Neural crest cell (in vitro differentiated cells): Measurements from ENCODE around the gene B3GALNT1. TPM values are rescaled to one million over a fixed set of nuclear protein-coding genes. Genes with fewer than 3 reads are reported as not detected.

ENCODE experiments used
- DNase-seq: peaks from one replicate; pipeline ENCODE4 v3.0.0; 2021; ENCODE audit warnings: low read depth, mixed read lengths, low spot score
- H3K27ac Mint-ChIP-seq: one replicate; pipeline ENCODE4 v1.8.0; 2021; ENCODE audit warnings: mild to moderate bottlenecking, mixed read lengths; ENCODE audit not compliant: unreplicated experiment
- H3K27me3 Mint-ChIP-seq: 2 replicates; pipeline ENCODE4 v1.8.0; 2021; ENCODE audit warnings: low read depth, mild to moderate bottlenecking, mixed read lengths
- H3K36me3 Mint-ChIP-seq: 2 replicates; pipeline ENCODE4 v1.8.0; 2021; ENCODE audit warnings: low read depth, mild to moderate bottlenecking, mixed read lengths
- H3K4me1 Mint-ChIP-seq: 2 replicates; pipeline ENCODE4 v1.8.0; 2021; ENCODE audit warnings: mixed read lengths
- H3K4me3 Mint-ChIP-seq: one replicate; pipeline ENCODE4 v1.8.0; 2021; ENCODE audit warnings: mild to moderate bottlenecking, mixed read lengths
- H3K9me3 Mint-ChIP-seq: 2 replicates; pipeline ENCODE4 v1.8.0; 2021; ENCODE audit warnings: mixed read lengths
- long read RNA-seq: library from polyadenylated mRNA; unstranded; transcript quantifications from one replicate; pipeline ENCODE4 v2.0.0, GENCODE V29; 2020
- total RNA-seq: library from RNA; stranded (reverse); gene quantifications from 2 replicates; pipeline ENCODE4 v1.2.1, GENCODE V29; 2021
- TF ChIP-seq, protein P1 (sequence below): fragments of 200-600 bp; sonication (generic); conservative IDR thresholded peaks from 2 replicates; pipeline ENCODE4 v1.5.0; 2021; ENCODE audit warnings: antibody characterized with exemption, mild to moderate bottlenecking

B3GALNT1 gene, protein sequence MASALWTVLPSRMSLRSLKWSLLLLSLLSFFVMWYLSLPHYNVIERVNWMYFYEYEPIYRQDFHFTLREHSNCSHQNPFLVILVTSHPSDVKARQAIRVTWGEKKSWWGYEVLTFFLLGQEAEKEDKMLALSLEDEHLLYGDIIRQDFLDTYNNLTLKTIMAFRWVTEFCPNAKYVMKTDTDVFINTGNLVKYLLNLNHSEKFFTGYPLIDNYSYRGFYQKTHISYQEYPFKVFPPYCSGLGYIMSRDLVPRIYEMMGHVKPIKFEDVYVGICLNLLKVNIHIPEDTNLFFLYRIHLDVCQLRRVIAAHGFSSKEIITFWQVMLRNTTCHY
- 27.1 and 29.6 TPM in 2 replicates for total RNA-seq
- long read RNA-seq, transcript B3GALNT1-201 (5 exons, 3,313 nt) = major isoform, 73 of 119 reads
- long read RNA-seq, transcript B3GALNT1-214 (6 exons, 714 nt) = minor isoform, 8 of 119 reads
- long read RNA-seq, partial matches to known transcripts = 1 of 119 reads
- long read RNA-seq, other reads (novel, unspliced or antisense) = 24 of 119 reads

DNA sequence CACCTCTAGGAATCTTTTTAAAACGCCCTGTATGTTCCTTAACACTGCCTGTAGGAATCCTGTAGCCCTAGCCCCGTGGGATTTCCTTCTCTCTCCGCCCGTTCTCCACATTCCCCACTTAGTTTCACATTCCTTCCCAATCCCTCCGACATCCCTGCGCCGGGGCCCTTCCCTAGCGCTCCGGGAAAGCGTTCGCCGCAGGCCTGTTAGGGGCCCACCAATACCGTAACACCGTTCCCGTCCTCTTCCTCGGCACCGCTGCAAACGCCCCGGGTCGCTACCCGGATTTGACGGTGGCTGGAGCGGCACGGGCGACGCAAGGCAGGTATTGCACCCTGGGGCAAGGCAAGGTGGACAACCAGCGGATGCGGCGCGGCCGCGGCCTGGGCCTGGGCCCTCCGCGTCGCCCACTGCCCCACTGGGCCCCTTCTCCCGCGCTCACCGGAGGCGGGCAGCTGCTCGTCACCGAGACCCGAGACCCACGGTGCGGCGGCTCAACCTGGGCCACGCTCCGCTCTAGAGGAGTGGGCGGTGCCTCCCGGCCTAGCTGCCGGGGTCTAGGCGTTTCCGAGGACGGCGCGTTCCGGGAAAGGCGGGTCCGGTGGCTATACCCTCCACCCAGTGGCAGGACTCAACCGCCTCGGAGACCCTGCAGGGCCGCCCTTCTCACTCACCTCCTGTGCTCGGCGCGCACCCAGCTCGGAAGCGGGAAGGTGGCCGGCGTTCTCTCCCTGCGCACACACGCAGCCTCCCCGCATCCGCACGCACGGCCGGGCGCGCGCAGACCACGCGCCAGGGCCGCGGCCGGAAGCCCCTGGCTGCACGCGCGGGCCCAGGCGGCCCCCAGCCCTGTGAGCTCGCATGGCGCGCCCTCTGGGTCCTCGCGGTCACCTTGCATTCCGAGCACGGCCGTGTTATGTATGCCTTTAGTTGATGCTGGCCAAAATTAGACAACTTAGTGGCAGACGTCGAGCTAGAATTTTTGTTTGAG lies at the start of gene B3GALNT1:
Gene B3GALNT1 (minus strand): TSS at position 789 of the 991 bp plus-strand sequence. CDS start 18,595 bp downstream, outside the sequence.
- Mint-ChIP-seq H3K9me3 (no peaks in the 10 kb centered on the region), H3K4me1 (peaks cover 15% of the 10 kb centered on the region), H3K4me3 (peak within 1 kb of the TSS; percentile 90), H3K36me3 (peaks cover 17% of the 10 kb centered on the region), H3K27me3 (peaks cover 3% of the 10 kb centered on the region), H3K27ac (peak within 1 kb of the TSS; percentile 47)
- TF ChIP-seq, protein P1, sequence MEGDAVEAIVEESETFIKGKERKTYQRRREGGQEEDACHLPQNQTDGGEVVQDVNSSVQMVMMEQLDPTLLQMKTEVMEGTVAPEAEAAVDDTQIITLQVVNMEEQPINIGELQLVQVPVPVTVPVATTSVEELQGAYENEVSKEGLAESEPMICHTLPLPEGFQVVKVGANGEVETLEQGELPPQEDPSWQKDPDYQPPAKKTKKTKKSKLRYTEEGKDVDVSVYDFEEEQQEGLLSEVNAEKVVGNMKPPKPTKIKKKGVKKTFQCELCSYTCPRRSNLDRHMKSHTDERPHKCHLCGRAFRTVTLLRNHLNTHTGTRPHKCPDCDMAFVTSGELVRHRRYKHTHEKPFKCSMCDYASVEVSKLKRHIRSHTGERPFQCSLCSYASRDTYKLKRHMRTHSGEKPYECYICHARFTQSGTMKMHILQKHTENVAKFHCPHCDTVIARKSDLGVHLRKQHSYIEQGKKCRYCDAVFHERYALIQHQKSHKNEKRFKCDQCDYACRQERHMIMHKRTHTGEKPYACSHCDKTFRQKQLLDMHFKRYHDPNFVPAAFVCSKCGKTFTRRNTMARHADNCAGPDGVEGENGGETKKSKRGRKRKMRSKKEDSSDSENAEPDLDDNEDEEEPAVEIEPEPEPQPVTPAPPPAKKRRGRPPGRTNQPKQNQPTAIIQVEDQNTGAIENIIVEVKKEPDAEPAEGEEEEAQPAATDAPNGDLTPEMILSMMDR = no peak
- DNase-seq = peak; percentile 50

DNA sequence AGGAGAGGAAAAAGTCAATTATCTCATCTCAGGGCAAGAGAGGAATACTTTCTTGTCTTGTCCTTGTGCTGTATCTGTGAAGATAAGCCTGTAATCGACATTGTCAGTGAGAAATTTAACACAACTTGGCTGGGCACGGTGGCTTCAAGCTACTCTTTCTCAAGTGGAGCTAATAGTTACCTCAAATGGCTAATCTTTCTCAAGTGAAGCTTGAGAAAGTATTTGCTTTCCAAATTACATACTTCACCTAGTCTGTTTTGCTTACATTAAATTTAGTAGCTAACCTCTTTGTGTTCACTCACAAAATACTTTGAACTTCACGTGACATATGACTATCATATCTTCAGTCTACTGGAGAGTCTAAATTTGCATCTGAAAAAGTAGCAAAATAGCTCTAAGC lies 48.3 kb upstream of the B3GALNT1 start:
- Mint-ChIP-seq H3K36me3 (no peaks in the 10 kb centered on the region), H3K4me3 (no peak overlapping the region), H3K27ac (no peak overlapping the region), H3K27me3 (no peaks in the 10 kb centered on the region), H3K4me1 (no peaks in the 10 kb centered on the region), H3K9me3 (no peaks in the 10 kb centered on the region)
- no peak for DNase-seq
- TF ChIP-seq, protein P1 = no peak

DNA sequence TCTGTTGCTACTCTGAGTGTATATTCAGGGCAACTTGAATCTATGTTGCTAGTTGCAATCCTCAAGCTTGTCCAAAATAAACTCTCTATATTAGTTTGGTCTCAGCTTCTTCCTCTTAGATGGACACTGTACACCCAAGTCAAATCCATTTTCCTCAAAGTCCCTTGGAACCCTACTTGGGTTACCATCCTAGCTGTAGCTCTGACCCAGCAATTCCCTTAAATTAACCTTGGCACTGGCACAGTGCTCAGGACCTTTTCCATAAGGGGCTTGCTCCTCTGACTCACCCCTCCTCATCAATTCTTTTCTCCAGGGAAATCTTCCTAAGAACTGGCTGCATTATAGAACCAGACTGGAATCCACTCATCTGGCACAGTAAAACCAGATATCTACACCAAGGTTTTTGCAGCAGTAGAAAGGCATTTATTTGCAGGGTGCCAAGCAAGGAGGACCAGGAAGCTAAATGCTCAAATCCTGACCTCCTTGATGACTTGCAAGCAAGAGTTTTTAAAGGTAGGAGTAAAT lies 44.9 kb upstream of the B3GALNT1 start:
- TF ChIP-seq, protein P1 = no peak
- no peaks in the 10 kb centered on the region for H3K4me1 Mint-ChIP-seq
- H3K36me3 Mint-ChIP-seq = no peaks in the 10 kb centered on the region
- no peak overlapping the region for H3K4me3 Mint-ChIP-seq
- H3K27ac Mint-ChIP-seq = no peak overlapping the region
- H3K9me3 Mint-ChIP-seq = peaks cover 8% of the 10 kb centered on the region
- DNase-seq = no peak
- no peaks in the 10 kb centered on the region for H3K27me3 Mint-ChIP-seq

DNA sequence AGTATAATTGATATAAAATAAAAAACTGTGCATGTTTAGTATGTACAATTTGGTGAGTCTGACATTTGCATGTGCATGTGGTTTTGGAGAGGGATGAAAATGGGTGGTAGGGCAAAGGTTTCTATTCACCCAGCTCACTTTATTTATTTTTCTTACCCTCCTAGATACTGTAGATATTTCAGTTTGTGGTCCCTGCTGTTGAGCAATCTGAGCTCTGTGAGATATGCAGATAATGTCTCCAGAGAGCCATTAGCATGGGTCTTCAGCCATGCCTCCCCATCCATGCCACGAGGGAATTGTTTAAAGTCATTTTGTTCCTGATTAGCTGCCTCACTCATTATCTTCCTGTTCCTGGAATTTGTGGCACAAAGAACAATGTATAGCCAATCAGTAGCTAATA lies 44.4 kb upstream of the B3GALNT1 start:
- H3K27ac Mint-ChIP-seq = no peak overlapping the region
- DNase-seq = no peak
- no peaks in the 10 kb centered on the region for H3K27me3 Mint-ChIP-seq
- peaks cover 8% of the 10 kb centered on the region for H3K9me3 Mint-ChIP-seq
- H3K4me1 Mint-ChIP-seq = no peaks in the 10 kb centered on the region
- TF ChIP-seq, protein P1 = no peak
- no peak overlapping the region for H3K4me3 Mint-ChIP-seq
- no peaks in the 10 kb centered on the region for H3K36me3 Mint-ChIP-seq

DNA sequence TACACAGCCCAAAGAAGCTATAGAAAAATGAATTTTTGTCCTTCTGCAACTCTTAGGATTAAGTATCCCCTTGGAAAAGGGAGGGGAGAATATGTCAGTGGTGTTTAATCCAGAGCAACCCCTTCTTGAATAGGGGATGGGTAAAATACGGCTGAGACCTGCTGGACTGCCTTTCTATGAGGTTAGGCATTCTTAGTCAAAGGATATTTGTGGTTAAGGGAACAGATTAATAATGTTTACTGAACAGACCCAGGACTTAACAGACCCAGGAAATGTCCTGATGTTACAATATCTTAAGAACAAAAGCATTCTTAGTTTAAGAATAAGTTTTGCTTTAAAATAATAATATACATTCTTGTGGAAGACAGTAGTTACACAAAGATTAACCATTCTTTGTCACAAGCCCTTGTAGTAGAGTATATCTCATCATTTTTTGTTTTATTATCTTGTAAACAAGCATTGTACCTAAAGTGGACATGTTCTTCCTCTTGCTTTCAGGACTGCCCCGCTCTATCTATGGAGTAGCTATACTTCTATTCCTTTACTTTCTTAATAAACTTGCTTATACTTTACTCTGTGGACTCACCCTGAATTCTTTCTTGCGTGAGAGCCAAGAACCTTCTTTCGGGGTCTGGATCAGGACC lies 43.8 kb upstream of the B3GALNT1 start:
- no peak for DNase-seq
- Mint-ChIP-seq H3K27ac (no peak overlapping the region), H3K4me1 (no peaks in the 10 kb centered on the region), H3K9me3 (peaks cover 10% of the 10 kb centered on the region), H3K4me3 (no peak overlapping the region), H3K36me3 (peaks cover 2% of the 10 kb centered on the region), H3K27me3 (no peaks in the 10 kb centered on the region)
- TF ChIP-seq, protein P1 = no peak
